Trophoblast cell (in vitro differentiated cells and primary cell): ENCODE measurements around the gene HTRA3.

Source experiments
- DNase-seq, 2 donors: peaks; one replicate each; pipeline ENCODE4 v3.0.0-alpha.2; 2016
- H2AFZ ChIP-seq: 2 replicates; pipeline ENCODE4 v1.6.1; 2013; ENCODE audit warnings: low read length, moderate library complexity, mild to moderate bottlenecking; ENCODE audit not compliant: insufficient read depth, poor library complexity
- H2AK5ac ChIP-seq: 2 replicates; pipeline ENCODE4 v1.6.1; 2013; ENCODE audit warnings: mild to moderate bottlenecking, low read length
- H2BK120ac ChIP-seq: 2 replicates; pipeline ENCODE4 v1.6.1; 2013; ENCODE audit warnings: low read length, mild to moderate bottlenecking, moderate library complexity; ENCODE audit not compliant: insufficient read depth, poor library complexity
- H2BK12ac ChIP-seq: 2 replicates; pipeline ENCODE4 v1.6.1; 2013; ENCODE audit warnings: mild to moderate bottlenecking, low read length, moderate library complexity
- H2BK5ac ChIP-seq: 2 replicates; pipeline ENCODE4 v1.6.1; 2013; ENCODE audit warnings: low read length, low read depth, moderate library complexity, mild to moderate bottlenecking; ENCODE audit not compliant: poor library complexity
- H3K14ac ChIP-seq: 2 replicates; pipeline ENCODE4 v1.6.1; 2013; ENCODE audit warnings: mild to moderate bottlenecking, low read length
- H3K18ac ChIP-seq: 2 replicates; pipeline ENCODE4 v1.6.1; 2013; ENCODE audit warnings: mild to moderate bottlenecking, low read length
- H3K23ac ChIP-seq: 2 replicates; pipeline ENCODE4 v1.6.1; 2013; ENCODE audit warnings: low read length
- H3K27ac ChIP-seq: 2 replicates; pipeline ENCODE4 v1.5.1; 2013; ENCODE audit warnings: low read depth, mild to moderate bottlenecking, inconsistent platforms, low read length, moderate library complexity
- H3K27me3 ChIP-seq: 2 replicates; pipeline ENCODE4 v1.6.1; 2013; ENCODE audit warnings: inconsistent platforms, mild to moderate bottlenecking, low read length, moderate library complexity; ENCODE audit not compliant: insufficient read depth
- H3K36me3 ChIP-seq, 2 experiments: 1 replicate in 1 of 2; 2 replicates in 1 of 2; pipeline ENCODE4 v1.6.1; 2013; ENCODE audit warnings: low read length in 2 of 2, mild to moderate bottlenecking in 2 of 2, moderate library complexity in 1 of 2; ENCODE audit not compliant: insufficient read depth in 2 of 2, control insufficient read depth in 1 of 2
- H3K4ac ChIP-seq: 2 replicates; pipeline ENCODE4 v1.6.1; 2013; ENCODE audit warnings: low read depth, mild to moderate bottlenecking, low read length, moderate library complexity
- H3K4me1 ChIP-seq, 2 experiments: 1 replicate in 1 of 2; 2 replicates in 1 of 2; pipeline ENCODE4 v1.6.1; 2013; ENCODE audit warnings: low read length in 2 of 2, mild to moderate bottlenecking in 2 of 2, moderate library complexity in 1 of 2; ENCODE audit not compliant: insufficient read depth in 2 of 2, control insufficient read depth in 1 of 2
- H3K4me2 ChIP-seq: 2 replicates; pipeline ENCODE4 v1.6.1; 2013; ENCODE audit warnings: inconsistent platforms, mild to moderate bottlenecking, low read length, moderate library complexity
- H3K4me3 ChIP-seq: 2 replicates; pipeline ENCODE4 v1.5.1; 2013; ENCODE audit warnings: mild to moderate bottlenecking, low read depth, low read length, inconsistent platforms
- H3K79me1 ChIP-seq: one replicate; pipeline ENCODE4 v1.6.1; 2013; ENCODE audit warnings: low read length
- H3K79me2 ChIP-seq: 2 replicates; pipeline ENCODE4 v1.6.1; 2013; ENCODE audit warnings: low read length, mild to moderate bottlenecking; ENCODE audit not compliant: control insufficient read depth, insufficient read depth, poor library complexity
- H3K9ac ChIP-seq: 2 replicates; pipeline ENCODE4 v1.6.1; 2013; ENCODE audit warnings: mild to moderate bottlenecking, low read length
- H3K9me3 ChIP-seq: 2 replicates; pipeline ENCODE4 v1.6.1; 2013; ENCODE audit warnings: low read depth, mild to moderate bottlenecking, control low read depth, inconsistent platforms, low read length; ENCODE audit not compliant: insufficient read depth
- H4K12ac ChIP-seq: 2 replicates; pipeline ENCODE4 v1.6.1; 2013; ENCODE audit warnings: low read depth, mild to moderate bottlenecking, low read length, moderate library complexity
- H4K8ac ChIP-seq: 2 replicates; pipeline ENCODE4 v1.6.1; 2013; ENCODE audit warnings: low read depth, mild to moderate bottlenecking, low read length, moderate library complexity
- H4K91ac ChIP-seq: one replicate; pipeline ENCODE4 v1.6.1; 2013; ENCODE audit warnings: low read depth, mild to moderate bottlenecking, low read length, moderate library complexity
- WGBS: extraction: QIAGEN DNeasy Blood & Tissue Kit; methylation state at CpG from one replicate; pipeline ENCODE4 v1.1.7; 2013; ENCODE audit warnings: missing lambda C conversion rate; ENCODE audit not compliant: insufficient read length, insufficient coverage; ENCODE audit errors: extremely low coverage; 5-methylcytosine and 5-hydroxymethylcytosine counted together

HTRA3 gene

DNA sequence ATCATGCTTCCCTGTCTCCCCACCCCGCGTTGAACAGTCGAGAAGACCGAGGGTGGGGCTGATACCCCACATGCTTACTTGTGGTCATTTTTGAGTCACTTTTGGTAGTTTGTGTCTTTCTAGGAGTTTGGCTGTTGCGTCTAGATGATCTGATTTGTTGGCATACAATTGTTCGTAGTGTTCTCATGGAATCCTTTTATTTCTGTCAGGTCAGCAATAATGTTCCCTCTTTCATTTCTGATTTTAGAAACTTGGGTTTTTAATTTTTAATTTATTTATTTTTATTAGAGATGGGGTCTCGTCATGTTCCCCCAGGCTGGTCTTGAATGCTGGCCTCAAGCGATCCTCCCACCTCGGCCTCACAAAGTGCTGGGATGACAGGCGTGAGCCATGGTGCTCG, 39.5 kb upstream of the HTRA3 start:
- Histone ChIP-seq H2BK5ac (no peak overlapping the region), H4K8ac (no peak overlapping the region), H3K4me3 (no peak overlapping the region), H3K9ac (no peak overlapping the region), H2AK5ac (no peak overlapping the region), H3K23ac (no peak overlapping the region), H3K4me1 (peaks cover 19 to 28% of the 10 kb centered on the region in 2 experiments), H3K4me2 (no peak overlapping the region), H3K79me2 (peaks cover 5% of the 10 kb centered on the region), H3K4ac (no peak overlapping the region), H2BK120ac (no peak overlapping the region), H4K12ac (no peak overlapping the region), H3K9me3 (no peaks in the 10 kb centered on the region), H3K27ac (no peak overlapping the region), H4K91ac (no peak overlapping the region), H3K36me3 (peaks cover 26 to 32% of the 10 kb centered on the region in 2 experiments), H3K79me1 (peaks cover 28% of the 10 kb centered on the region), H3K27me3 (no peaks in the 10 kb centered on the region), H3K14ac (no peak overlapping the region), H3K18ac (no peak overlapping the region), H2BK12ac (no peak overlapping the region), H2AFZ (no peak overlapping the region)
- WGBS: no CpG with 5 or more reads among the region's 11 CpGs
- no peak for DNase-seq

DNA sequence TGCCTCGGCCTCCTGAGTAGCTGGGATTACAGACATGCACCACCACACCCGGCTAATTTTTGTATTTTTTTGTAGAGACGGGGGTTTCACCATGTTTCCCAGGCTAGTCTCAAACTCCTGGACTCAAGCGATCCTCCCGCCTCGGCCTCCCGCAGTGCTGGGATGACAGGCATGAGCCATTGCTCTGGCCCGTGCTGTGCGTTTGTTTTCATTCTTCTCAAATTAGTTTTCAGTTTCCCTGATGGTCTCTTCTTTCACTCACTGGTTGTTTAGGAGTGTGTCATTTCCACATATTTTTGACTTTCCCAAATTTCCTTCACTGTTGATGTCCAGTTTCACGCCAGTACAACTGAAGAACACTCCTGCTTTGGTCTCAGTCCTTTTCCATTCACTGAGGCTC, 38.7 kb upstream of the HTRA3 start:
- H3K18ac ChIP-seq: no peak overlapping the region
- peaks cover 3% of the 10 kb centered on the region for H3K79me2 ChIP-seq
- H3K23ac ChIP-seq: no peak overlapping the region
- H3K4ac ChIP-seq: no peak overlapping the region
- H3K4me1 ChIP-seq: peaks cover 13 to 20% of the 10 kb centered on the region in 2 experiments
- H3K9ac ChIP-seq: no peak overlapping the region
- no peak overlapping the region for H2AK5ac ChIP-seq
- H4K91ac ChIP-seq: no peak overlapping the region
- H3K27me3 ChIP-seq: no peaks in the 10 kb centered on the region
- H3K27ac ChIP-seq: no peak overlapping the region
- H3K4me2 ChIP-seq: no peak overlapping the region
- no peak overlapping the region for H2BK5ac ChIP-seq
- H3K79me1 ChIP-seq: peaks cover 23% of the 10 kb centered on the region
- H2BK120ac ChIP-seq: no peak overlapping the region
- WGBS: no CpG with 5 or more reads among the region's 10 CpGs
- no peak overlapping the region for H2AFZ ChIP-seq
- H3K14ac ChIP-seq: no peak overlapping the region
- H4K12ac ChIP-seq: no peak overlapping the region
- H2BK12ac ChIP-seq: no peak overlapping the region
- H3K9me3 ChIP-seq: no peaks in the 10 kb centered on the region
- peaks cover 32 to 38% of the 10 kb centered on the region in 2 experiments for H3K36me3 ChIP-seq
- no peak overlapping the region for H4K8ac ChIP-seq
- no peak overlapping the region for H3K4me3 ChIP-seq
- no peak for DNase-seq

DNA sequence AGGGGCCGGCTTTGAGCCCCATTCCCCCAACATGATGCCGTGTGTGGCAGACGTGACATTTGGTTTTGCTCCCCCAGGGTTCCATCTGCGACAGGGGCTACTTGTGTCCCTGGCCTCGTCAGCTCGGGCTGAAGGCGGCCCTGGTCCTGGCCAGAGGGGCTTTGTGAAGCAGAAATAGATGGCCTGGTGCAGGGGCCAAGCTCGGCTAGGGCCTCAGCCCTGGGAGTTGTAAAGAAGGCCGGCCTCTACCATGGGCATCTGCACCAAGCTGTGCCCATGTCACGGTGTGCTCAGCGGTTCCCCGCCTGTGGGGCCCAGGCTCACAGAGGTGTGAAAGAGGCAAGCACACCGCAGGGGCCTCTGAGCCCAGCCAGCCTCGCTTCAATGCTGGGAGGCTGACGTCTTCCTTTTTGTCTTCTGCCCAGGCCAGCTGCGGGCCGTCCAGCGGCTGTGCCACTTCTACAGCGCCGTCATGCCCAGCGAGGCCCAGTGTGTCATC, 38.0 kb upstream of the HTRA3 start:
- Histone ChIP-seq H3K27me3 (no peaks in the 10 kb centered on the region), H3K4me2 (no peak overlapping the region), H3K23ac (no peak overlapping the region), H3K9me3 (no peaks in the 10 kb centered on the region), H2AK5ac (no peak overlapping the region), H3K27ac (no peak overlapping the region), H4K8ac (no peak overlapping the region), H4K12ac (no peak overlapping the region), H3K4me3 (no peak overlapping the region), H3K79me2 (no peaks in the 10 kb centered on the region), H2BK5ac (no peak overlapping the region), H2BK120ac (no peak overlapping the region), H3K4ac (no peak overlapping the region), H4K91ac (no peak overlapping the region), H3K36me3 (peaks cover 35 to 38% of the 10 kb centered on the region in 2 experiments), H3K14ac (no peak overlapping the region), H3K4me1 (peaks cover 8 to 14% of the 10 kb centered on the region in 2 experiments), H2AFZ (no peak overlapping the region), H3K9ac (no peak overlapping the region), H2BK12ac (no peak overlapping the region), H3K79me1 (peaks cover 18% of the 10 kb centered on the region), H3K18ac (no peak overlapping the region)
- WGBS: no CpG with 5 or more reads among the region's 21 CpGs
- DNase-seq: no peak

- Histone ChIP-seq H3K14ac (no peak overlapping the region), H2BK5ac (no peak overlapping the region), H3K4me2 (no peak overlapping the region), H4K8ac (no peak overlapping the region), H3K23ac (no peak overlapping the region), H4K91ac (no peak overlapping the region), H3K9ac (no peak overlapping the region), H3K36me3 (peaks cover 28 to 34% of the 10 kb centered on the region in 2 experiments), H3K4ac (no peak overlapping the region), H3K18ac (no peak overlapping the region), H3K79me2 (no peaks in the 10 kb centered on the region), H3K27me3 (no peaks in the 10 kb centered on the region), H2AK5ac (no peak overlapping the region), H2AFZ (no peak overlapping the region), H4K12ac (no peak overlapping the region), H2BK12ac (no peak overlapping the region), H3K79me1 (peaks cover 12% of the 10 kb centered on the region), H3K4me1 (peaks cover 6 to 9% of the 10 kb centered on the region in 2 experiments), H3K9me3 (no peaks in the 10 kb centered on the region), H2BK120ac (no peak overlapping the region), H3K27ac (no peak overlapping the region), H3K4me3 (no peak overlapping the region)
- DNase-seq: no peak
- no CpG with 5 or more reads among the region's 11 CpGs for WGBS
Observed at GRCh38 chr4:8232748-8233147, 36.8 kb upstream of the HTRA3 start.
